LHCN-M2 (cell line): ENCODE measurements around the gene LST1. TPM values are rescaled to one million over a fixed set of nuclear protein-coding genes. Genes with fewer than 3 reads are reported as not detected.

Experiments
- DNase-seq: peaks from one replicate; pipeline ENCODE4 v3.0.0-alpha.2; 2012; ENCODE audit warnings: low read depth
- total RNA-seq: library from RNA; depleted of rRNA; stranded (reverse); fragments of >200 nt; gene quantifications from 2 replicates; pipeline ENCODE4 v1.2.3, GENCODE V29; 2014

LST1 gene
- total RNA-seq, 1 experiment from 2014 or later: not detected

DNA sequence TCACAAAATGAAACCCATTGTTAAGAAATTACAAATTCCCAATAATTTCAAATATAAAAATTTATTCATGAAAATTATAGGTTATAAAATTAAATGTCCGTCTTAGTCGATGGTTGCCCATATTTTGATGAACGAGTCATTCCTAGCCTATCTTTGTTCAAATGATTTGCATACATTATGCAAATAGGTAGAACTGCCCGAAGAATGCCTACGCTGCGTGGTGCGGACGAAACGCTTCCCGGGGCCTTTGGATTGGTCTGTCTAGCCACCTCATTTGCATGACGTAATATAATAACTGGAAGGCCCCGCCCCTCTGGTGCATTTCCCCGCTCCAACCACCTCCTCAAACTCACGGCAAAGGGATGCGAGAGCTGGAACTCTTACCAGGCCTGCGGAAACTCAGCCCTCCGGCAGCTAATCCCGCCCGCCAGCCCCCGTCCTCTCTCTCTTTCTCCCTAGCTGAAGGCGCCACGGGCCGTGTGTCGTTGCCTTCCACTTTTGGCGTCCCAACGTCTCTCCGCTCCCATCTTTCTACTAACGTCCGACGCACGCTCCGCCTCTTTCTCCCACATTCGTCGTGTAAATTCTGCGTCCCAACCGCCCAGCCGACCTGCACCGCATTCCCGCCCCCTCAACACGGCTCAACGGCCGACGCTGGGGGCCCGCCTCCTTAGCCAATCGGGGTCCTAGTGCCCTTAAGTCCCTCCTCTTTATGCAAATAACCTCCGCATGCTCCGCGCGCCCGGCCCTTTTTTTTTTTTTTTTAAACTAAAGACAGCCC is 33.9 kb downstream of the LST1 start:
- peak; percentile 99 for DNase-seq

GRCh38 chr6:31620586-31621319 is 34.7 kb downstream of the LST1 start, which contains the start of gene PRRC2A:
Gene PRRC2A (plus strand): TSS chr6:31620715. CDS start chr6:31622790, 2,075 bp downstream.
- DNase-seq: no peak

DNA sequence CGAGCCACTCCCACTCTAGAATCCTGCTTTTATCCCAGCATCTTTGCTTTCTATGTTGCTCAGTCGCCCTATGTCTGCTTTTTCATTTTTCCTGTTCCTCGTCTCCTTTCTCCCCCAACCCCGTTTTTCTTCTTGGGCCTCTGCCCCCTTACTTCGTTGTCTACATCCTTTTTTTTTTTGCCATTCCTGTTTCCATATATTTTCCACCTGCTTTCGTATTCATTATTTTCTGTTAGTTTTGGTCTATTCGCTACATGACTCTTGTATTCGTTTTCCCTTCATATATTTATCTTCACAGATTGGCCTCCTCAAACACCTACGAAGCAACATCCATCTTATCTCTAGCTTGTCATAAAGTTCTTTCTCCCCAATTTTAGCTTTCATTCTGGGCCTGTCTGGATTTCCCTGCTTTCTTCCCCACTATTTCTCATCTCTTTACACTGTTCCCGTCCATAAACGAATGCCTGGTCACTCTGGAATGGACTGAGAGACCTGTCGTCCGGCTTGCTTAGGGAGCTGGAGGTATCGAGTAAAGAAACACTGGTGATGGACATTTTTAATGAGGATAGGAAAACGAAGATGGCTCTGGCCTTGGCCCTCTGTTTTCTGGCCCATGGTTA is 35.4 kb downstream of the LST1 start:
- DNase-seq: no peak

DNA sequence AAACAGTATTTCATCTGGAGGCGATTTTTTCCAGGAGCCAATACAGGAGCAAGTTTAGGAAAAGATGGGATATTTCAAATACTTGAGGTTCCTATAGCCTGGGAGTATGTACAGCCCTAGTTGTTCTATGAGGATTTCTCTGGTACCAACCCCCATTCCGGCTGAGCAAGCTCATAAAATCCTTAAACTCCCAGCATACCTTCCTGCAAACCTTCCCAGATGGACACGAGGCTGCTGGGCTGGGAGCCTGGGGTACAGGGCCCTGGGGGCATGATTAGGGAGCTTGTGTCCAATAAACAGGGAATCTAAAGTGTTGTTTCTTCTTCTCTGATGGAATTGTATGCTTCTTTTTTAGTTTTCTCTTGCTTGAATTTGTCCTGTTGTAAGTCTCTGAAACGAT is 35.9 kb downstream of the LST1 start:
- no peak for DNase-seq

GRCh38 chr6:31622684-31623091 is 36.6 kb downstream of the LST1 start:
- no peak for DNase-seq

DNA sequence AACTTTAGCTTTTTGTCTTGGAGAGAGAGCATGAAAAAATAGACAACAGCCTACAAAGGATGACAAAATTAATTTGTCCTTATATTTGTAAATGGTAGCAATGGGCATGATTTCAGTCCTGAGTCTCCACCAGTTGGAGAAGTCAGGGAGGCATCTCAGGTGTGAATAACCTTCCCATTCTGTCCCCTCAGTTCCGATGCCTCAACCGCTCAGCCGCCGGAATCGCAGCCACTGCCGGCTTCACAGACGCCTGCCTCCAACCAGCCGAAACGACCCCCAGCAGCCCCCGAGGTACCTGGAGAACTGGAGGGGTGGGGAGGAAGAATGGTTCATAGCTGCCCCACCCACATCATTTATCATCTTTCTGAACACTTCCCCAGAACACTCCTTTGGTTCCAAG is 38.0 kb downstream of the LST1 start:
- DNase-seq: no peak

DNA sequence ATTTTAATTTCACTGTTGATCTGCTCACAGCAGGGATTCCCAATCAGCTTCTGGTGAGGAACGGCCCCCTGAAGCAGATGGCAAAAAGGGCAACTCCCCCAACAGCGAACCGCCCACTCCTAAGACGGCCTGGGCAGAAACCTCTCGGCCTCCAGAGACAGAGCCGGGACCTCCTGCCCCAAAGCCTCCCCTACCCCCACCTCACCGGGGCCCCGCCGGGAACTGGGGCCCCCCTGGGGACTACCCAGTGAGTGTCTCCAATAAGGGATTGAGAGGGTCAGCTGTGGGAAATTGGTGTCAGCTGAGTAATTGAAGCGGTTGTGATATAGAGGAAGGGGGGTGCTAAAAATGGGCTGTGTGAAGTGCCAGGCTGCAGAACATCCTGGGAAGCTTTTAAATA is 40.9 kb downstream of the LST1 start:
- no peak for DNase-seq

GRCh38 chr6:31627690-31628287 is 41.7 kb downstream of the LST1 start:
- DNase-seq: no peak

GRCh38 chr6:31629014-31629413 is 42.9 kb downstream of the LST1 start:
- no peak for DNase-seq

- DNase-seq: no peak
Measured at GRCh38 chr6:31630177-31630934, 44.3 kb downstream of the LST1 start.

GRCh38 chr6:31631209-31631608 is 45.1 kb downstream of the LST1 start:
- DNase-seq: no peak

DNA sequence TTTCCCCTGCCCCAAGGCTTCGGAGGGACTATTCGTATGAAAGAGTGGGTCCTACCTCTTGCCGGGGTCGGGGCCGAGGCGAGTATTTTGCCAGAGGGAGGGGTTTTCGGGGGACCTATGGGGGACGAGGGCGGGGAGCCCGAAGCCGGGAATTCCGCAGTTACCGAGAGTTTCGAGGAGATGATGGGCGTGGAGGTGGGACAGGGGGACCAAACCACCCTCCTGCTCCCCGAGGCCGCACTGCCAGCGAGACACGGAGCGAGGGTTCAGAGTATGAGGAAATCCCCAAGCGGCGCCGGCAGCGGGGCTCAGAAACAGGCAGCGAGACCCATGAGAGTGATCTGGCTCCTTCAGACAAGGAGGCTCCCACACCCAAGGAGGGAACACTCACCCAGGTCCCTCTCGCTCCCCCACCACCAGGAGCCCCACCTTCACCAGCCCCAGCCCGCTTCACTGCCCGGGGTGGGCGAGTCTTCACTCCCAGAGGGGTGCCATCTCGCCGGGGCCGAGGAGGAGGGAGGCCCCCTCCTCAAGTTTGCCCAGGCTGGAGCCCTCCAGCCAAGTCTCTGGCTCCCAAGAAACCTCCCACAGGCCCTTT is 45.7 kb downstream of the LST1 start:
- no peak for DNase-seq

DNA sequence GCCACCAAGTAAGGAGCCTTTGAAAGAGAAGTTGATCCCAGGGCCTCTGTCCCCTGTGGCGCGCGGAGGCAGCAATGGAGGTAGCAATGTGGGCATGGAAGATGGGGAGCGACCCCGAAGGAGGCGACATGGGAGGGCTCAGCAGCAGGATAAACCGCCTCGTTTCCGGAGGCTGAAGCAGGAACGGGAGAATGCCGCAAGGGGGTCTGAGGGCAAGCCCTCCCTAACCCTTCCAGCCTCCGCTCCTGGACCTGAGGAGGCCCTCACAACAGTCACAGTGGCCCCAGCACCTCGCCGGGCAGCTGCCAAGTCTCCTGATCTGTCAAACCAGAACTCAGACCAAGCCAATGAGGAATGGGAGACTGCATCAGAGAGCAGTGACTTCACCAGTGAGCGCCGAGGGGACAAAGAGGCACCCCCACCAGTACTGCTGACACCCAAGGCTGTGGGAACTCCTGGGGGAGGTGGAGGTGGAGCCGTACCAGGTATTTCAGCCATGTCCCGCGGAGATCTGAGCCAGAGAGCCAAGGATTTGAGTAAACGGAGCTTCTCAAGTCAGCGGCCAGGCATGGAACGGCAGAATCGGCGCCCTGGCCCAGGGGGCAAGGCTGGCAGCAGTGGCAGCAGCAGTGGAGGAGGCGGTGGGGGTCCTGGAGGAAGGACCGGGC is 46.3 kb downstream of the LST1 start:
- DNase-seq: no peak

DNA sequence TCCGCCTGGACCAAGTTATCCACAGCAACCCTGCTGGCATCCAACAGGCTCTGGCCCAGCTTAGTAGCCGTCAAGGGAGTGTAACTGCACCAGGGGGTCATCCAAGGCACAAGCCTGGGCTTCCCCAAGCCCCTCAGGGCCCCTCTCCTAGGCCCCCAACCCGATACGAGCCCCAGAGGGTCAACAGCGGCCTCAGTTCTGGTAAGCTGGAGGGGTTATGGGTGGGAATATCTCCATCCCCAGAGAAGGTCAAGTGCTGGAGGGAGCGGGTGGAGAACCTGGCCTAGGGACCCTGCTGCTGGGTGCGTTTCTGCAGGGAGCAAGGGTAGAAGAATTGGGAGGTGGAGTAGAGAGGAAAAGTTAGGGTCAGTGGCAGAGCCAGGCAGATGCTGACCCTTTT is 47.4 kb downstream of the LST1 start:
- DNase-seq: no peak

GRCh38 chr6:31634131-31634530 is 48.1 kb downstream of the LST1 start:
- no peak for DNase-seq

DNA sequence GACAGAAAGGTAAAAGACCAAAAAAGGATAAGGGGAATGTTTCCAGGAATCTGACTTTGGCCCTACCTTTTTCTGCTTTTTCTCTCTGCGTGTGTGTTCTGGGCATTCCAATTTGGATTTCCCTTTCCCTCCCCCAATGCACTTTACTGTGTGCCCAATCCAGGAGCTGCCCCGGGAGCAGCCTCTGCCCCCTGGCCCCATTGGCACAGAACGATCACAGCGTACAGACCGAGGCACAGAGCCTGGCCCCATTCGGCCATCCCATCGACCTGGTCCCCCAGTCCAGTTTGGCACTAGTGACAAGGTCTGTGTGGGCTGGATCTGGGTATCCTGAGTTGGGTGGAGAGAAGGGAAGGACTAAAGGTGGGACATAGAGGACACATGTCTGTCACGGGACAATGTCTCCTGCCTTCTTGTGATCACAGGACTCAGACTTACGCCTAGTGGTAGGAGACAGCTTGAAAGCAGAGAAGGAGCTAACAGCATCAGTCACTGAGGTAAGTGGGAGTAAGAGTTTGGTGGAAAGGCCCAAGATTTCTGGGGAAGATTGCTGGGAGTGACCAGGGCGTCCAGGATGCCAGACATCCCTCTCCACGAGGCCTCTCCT is 49.0 kb downstream of the LST1 start:
- DNase-seq: no peak

GRCh38 chr6:31636698-31637596 is 50.9 kb downstream of the LST1 start:
- no peak for DNase-seq
